HG03159 (cell line): ENCODE data around the gene MERTK.
"Not testable (repeated sequence)": the region's sequence is repeated elsewhere in the genome, so short reads cannot be mapped to it uniquely, and the experiment has no call there.

Experiments used
- ATAC-seq: cut with Tn5 transposase; IDR thresholded peaks from one replicate; pipeline ENCODE4 v1.9.1; 2021; ENCODE audit warnings: mild to moderate bottlenecking, moderate library complexity; ENCODE audit not compliant: unreplicated experiment

MERTK gene

GRCh38 chr2:112034924-112035323 lies 136.5 kb downstream of the MERTK start:
- no peak for ATAC-seq

- ATAC-seq = no peak
Observed at GRCh38 chr2:112035786-112036185, 137.4 kb downstream of the MERTK start.

GRCh38 chr2:112039556-112039955 lies 141.1 kb downstream of the MERTK start:
- ATAC-seq = not testable (repeated sequence)

DNA sequence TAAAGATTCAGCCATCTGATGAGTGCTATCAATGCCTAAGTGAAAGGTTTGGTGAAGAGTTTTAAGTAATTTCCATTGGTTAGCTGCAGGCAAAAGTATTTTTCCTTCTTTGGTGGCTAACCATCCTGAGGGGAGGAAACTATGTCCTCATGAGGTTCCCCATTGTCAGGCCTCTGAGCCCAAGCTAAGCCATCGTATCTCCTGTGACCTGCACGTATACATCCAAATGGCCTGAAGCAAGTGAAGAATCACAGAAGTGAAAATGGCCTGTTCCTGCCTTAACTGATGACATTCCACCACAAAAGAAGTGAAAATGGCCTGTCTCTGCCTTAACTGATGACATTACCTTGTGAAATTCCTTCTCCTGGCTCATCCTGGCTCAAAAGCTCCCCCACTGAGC lies 141.7 kb downstream of the MERTK start:
- not testable (repeated sequence) for ATAC-seq

DNA sequence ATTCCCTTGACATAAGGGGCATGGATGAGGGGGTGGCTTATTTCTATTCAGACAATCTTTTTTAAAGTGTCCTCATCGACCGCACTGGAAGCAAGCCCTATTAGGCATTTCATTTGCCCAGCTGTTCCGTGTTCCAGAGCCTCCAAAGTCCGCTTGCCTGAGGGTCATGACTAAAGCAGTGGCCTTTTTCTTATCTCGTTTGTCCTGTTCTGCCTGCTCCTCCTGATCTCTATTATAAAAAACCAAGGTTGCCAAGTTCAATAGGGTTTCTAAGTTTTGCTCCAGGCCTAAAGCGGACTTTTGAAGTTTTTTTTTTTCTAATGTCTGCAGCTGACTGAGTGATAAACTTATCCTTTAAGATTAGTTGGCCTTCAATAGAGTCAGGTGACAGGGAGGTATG lies 143.1 kb downstream of the MERTK start:
- ATAC-seq = not testable (repeated sequence)

DNA sequence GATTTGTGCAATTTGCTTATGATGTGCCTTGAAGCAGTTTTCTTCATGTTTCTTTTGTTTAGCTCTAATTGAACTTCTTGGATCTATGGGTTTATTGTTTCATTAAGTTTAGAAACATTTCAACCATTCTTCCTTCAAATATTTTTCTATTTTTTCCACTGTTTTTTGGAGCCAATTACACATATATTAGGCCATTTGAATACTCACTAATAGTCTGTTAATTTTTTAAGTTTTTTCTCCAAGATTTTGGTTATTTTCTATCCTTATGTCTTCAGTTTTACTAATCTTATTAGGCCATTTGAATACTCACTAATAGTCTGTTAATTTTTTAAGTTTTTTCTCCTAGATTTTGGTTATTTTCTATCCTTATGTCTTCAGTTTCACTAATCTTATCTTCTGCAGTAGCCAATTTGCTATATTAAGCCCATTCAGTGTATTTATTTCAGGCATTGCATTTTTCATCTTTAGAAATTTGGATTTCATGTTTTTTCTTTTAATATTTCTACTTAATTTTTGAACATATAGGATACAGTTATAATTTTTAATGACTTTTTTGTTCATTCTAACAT lies 147.1 kb downstream of the MERTK start:
- no peak for ATAC-seq

- ATAC-seq = no peak
Observed at GRCh38 chr2:112046231-112046630, 147.8 kb downstream of the MERTK start.

GRCh38 chr2:112047537-112048235 lies 149.3 kb downstream of the MERTK start:
- ATAC-seq = no peak

- ATAC-seq = no peak
Observed at GRCh38 chr2:112048236-112048592, 149.8 kb downstream of the MERTK start.

- ATAC-seq = no peak
Observed at GRCh38 chr2:112048887-112049286, 150.5 kb downstream of the MERTK start.

GRCh38 chr2:112050316-112050715 lies 151.9 kb downstream of the MERTK start:
- ATAC-seq = no peak

GRCh38 chr2:112053917-112054846 lies 155.8 kb downstream of the MERTK start:
- peak; percentile 63 for ATAC-seq

DNA sequence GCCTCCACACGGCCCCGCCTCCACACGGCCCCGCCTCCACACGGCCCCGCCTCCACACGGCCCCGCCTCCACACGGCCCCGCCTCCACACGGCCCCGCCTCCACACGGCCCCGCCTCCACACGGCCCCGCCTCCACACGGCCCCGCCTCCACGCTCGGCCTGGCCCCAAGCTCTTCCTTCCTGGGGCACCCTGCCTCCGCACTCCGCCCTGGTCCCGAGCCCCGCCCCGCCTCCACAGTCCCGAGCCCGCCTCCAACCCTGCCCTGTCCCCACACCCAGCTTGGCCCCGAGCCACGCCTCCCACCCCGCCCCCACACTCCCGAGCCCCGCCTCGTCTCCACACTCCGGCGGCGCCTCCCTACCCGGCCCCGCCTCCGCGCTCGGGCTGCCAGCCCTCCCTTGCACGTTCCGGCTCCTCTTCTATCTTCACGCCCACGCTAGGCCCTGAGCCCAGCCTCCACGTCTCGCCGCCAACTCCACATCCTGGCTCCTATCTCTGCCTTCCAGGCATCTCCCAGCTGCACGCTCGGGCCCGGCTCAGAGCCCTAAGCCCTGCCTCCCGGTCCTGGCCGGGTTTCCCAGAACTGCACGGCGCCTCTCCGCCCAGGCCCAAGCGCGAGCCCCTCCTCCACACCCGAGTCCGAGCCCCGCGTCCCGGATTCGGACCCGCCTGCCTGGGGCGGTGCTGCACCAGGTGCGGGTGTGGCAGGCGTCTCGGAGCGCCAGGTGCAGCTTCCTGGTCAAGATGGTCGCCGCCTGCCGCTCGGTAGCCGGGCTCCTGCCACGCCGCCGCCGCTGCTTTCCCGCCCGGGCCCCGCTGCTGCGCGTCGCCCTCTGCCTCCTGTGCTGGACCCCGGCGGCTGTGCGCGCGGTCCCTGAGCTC lies 156.7 kb downstream of the MERTK start, which contains the start of gene TMEM87B:
Gene TMEM87B (plus strand): TSS at position 423 of the 883 bp plus-strand sequence. CDS start 323 bp downstream, at position 746.
- ATAC-seq = peak; percentile 55

GRCh38 chr2:112055730-112056625 lies 157.6 kb downstream of the MERTK start:
- ATAC-seq = no peak

- no peak for ATAC-seq
Observed at GRCh38 chr2:112056626-112056987, 158.2 kb downstream of the MERTK start.

GRCh38 chr2:112059671-112060070 lies 161.3 kb downstream of the MERTK start:
- no peak for ATAC-seq

DNA sequence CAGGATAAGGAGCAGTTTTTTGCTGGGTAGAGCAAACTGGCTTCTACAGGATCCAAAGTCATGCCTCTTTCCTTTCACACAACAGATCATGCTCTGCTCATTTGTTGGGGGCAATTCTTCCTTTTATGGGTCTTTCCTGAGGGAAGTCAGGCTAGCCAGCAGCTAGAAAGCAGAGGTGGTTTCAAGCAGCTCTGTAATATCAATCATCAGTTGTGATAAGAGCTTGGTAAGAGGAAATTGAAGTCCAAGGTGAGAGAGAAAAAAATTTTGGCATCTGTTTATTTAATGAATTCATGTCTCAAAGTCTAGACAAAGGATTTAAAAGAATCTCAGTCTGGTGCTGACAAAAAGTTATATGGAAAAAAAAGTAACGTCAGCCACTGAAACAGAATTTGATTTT lies 162.9 kb downstream of the MERTK start:
- ATAC-seq = no peak

DNA sequence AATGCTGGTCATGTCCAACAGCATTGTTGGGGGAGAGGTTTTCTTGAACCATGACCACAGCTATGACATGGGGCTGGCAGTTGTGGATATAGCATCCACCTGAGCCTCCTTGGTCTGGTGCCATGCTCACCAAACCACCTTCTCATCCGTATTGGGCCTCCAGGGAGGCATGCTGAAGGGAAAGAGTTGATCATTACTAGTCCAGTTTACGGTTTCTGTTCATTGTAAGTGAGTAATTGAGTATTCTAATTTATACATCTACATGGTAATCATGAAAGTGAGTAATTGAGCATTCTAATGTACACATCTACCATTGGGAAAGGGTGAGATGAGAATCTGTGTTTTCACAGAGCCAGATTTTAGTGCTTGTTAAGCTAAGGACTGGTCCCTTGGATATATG lies 163.4 kb downstream of the MERTK start:
- no peak for ATAC-seq

GRCh38 chr2:112062894-112063293 lies 164.5 kb downstream of the MERTK start:
- no peak for ATAC-seq

DNA sequence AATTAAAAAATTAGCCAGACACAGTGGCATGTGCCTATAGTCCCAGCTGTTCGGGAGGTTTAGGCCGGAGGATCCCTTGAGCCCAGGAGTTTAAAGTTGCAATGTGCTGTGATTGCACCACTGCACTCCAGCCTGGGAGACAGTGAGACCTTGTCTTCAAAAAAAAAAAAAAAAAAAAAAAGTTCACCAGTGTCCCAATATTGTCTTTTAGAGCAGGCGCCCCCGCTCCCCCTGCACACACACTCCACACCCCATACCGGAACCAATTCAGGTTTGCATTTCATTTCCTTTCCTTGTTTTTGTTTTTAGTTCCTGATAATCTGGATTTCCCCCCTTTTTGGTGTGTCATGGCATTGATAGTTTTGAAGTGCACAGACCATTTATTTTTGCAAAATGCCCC lies 167.1 kb downstream of the MERTK start:
- no peak for ATAC-seq
